ENCODE data around the gene HK2.
"Not testable (repeated sequence)": the region's sequence is repeated elsewhere in the genome, so short reads cannot be mapped to it uniquely, and the experiment has no call there.

Gene HK2

GRCh38 chr2:74835831-74836674 is 2.1 kb downstream of the HK2 start:
- peak; percentile 55 for DNase-seq

GRCh38 chr2:74836675-74837401 is 2.9 kb downstream of the HK2 start:
- no peak for DNase-seq

- DNase-seq, result no peak
Measured at GRCh38 chr2:74841641-74842040, 7.7 kb downstream of the HK2 start.

GRCh38 chr2:74843433-74843832 is 9.5 kb downstream of the HK2 start:
- peak; percentile 57 for DNase-seq

GRCh38 chr2:74843899-74844298 is 10.0 kb downstream of the HK2 start:
- DNase-seq, result peak; percentile 21

GRCh38 chr2:74844752-74845151 is 10.8 kb downstream of the HK2 start:
- no peak for DNase-seq

GRCh38 chr2:74845217-74845751 is 11.4 kb downstream of the HK2 start:
- peak; percentile 89 for DNase-seq

- DNase-seq, result no peak
Measured at GRCh38 chr2:74845991-74846390, 12.1 kb downstream of the HK2 start.

- no peak for DNase-seq
Measured at GRCh38 chr2:74846481-74846880, 12.6 kb downstream of the HK2 start.

GRCh38 chr2:74847070-74847858 is 13.3 kb downstream of the HK2 start:
- no peak for DNase-seq

- DNase-seq, result no peak
Measured at GRCh38 chr2:74849228-74849892, 15.4 kb downstream of the HK2 start.

GRCh38 chr2:74850496-74851190 is 16.7 kb downstream of the HK2 start:
- no peak for DNase-seq

GRCh38 chr2:74851191-74851566 is 17.3 kb downstream of the HK2 start:
- no peak for DNase-seq

- DNase-seq, result not testable (repeated sequence)
Measured at GRCh38 chr2:74853360-74853759, 19.4 kb downstream of the HK2 start.

GRCh38 chr2:74854401-74854800 is 20.5 kb downstream of the HK2 start:
- no peak for DNase-seq

GRCh38 chr2:74855114-74855707 is 21.3 kb downstream of the HK2 start:
- DNase-seq, result not testable (repeated sequence)

GRCh38 chr2:74856004-74856578 is 22.2 kb downstream of the HK2 start:
- no peak for DNase-seq

- DNase-seq, result no peak
Measured at GRCh38 chr2:74856599-74856998, 22.7 kb downstream of the HK2 start.

- no peak for DNase-seq
Measured at GRCh38 chr2:74857215-74857614, 23.3 kb downstream of the HK2 start.

GRCh38 chr2:74857725-74858124 is 23.8 kb downstream of the HK2 start:
- DNase-seq, result no peak

- no peak for DNase-seq
Measured at GRCh38 chr2:74858281-74858680, 24.4 kb downstream of the HK2 start.
